Kidney epithelial cell (primary cell): ENCODE data around the gene TRIM29. TPM values are rescaled to one million over a fixed set of nuclear protein-coding genes. Genes with fewer than 3 reads are reported as not detected.

Experiments used
- DNase-seq: peaks from one replicate; pipeline ENCODE4 v3.0.0-alpha.2; 2010; ENCODE audit warnings: low read depth
- H3K27me3 ChIP-seq: 2 replicates; pipeline ENCODE4 v1.6.0; 2011; ENCODE audit warnings: low read length; ENCODE audit not compliant: control insufficient read depth, insufficient read depth
- H3K36me3 ChIP-seq: 2 replicates; pipeline ENCODE4 v1.5.1; 2011; ENCODE audit warnings: low read length; ENCODE audit not compliant: control insufficient read depth, insufficient read depth
- H3K4me3 ChIP-seq: 2 replicates; pipeline ENCODE4 v1.5.1; 2011; ENCODE audit warnings: low read depth, mild to moderate bottlenecking, control low read depth, low read length
- total RNA-seq: library from RNA; depleted of rRNA; stranded (reverse); fragments of >200 nt; gene quantifications from 2 replicates; pipeline ENCODE4 v1.2.3, GENCODE V29; 2015
- TF ChIP-seq, protein P1 (sequence below): IDR thresholded peaks from 2 replicates; pipeline ENCODE4 v1.5.1; 2011; ENCODE audit warnings: mild to moderate bottlenecking, moderate library complexity, low read length, control low read depth, inconsistent platforms; ENCODE audit not compliant: insufficient read depth, poor library complexity, severe bottlenecking

Gene TRIM29
- total RNA-seq, 1 donor from 2014 or later, result 0.29 TPM

GRCh38 chr11:120131941-120132644 lies 5.8 kb downstream of the TRIM29 start:
- H3K36me3 ChIP-seq, result no peaks in the 10 kb centered on the region
- H3K4me3 ChIP-seq, result no peak overlapping the region
- TF ChIP-seq, protein P1, sequence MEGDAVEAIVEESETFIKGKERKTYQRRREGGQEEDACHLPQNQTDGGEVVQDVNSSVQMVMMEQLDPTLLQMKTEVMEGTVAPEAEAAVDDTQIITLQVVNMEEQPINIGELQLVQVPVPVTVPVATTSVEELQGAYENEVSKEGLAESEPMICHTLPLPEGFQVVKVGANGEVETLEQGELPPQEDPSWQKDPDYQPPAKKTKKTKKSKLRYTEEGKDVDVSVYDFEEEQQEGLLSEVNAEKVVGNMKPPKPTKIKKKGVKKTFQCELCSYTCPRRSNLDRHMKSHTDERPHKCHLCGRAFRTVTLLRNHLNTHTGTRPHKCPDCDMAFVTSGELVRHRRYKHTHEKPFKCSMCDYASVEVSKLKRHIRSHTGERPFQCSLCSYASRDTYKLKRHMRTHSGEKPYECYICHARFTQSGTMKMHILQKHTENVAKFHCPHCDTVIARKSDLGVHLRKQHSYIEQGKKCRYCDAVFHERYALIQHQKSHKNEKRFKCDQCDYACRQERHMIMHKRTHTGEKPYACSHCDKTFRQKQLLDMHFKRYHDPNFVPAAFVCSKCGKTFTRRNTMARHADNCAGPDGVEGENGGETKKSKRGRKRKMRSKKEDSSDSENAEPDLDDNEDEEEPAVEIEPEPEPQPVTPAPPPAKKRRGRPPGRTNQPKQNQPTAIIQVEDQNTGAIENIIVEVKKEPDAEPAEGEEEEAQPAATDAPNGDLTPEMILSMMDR, result no peak
- no peak for DNase-seq
- peaks cover 17% of the 10 kb centered on the region for H3K27me3 ChIP-seq

- Histone ChIP-seq H3K36me3 (no peaks in the 10 kb centered on the region), H3K27me3 (peaks cover 17% of the 10 kb centered on the region), H3K4me3 (no peak overlapping the region)
- TF ChIP-seq, protein P1, result no peak
- no peak for DNase-seq
These were observed 6.7 kb downstream of the TRIM29 start for GRCh38 chr11:120130991-120131760.

DNA sequence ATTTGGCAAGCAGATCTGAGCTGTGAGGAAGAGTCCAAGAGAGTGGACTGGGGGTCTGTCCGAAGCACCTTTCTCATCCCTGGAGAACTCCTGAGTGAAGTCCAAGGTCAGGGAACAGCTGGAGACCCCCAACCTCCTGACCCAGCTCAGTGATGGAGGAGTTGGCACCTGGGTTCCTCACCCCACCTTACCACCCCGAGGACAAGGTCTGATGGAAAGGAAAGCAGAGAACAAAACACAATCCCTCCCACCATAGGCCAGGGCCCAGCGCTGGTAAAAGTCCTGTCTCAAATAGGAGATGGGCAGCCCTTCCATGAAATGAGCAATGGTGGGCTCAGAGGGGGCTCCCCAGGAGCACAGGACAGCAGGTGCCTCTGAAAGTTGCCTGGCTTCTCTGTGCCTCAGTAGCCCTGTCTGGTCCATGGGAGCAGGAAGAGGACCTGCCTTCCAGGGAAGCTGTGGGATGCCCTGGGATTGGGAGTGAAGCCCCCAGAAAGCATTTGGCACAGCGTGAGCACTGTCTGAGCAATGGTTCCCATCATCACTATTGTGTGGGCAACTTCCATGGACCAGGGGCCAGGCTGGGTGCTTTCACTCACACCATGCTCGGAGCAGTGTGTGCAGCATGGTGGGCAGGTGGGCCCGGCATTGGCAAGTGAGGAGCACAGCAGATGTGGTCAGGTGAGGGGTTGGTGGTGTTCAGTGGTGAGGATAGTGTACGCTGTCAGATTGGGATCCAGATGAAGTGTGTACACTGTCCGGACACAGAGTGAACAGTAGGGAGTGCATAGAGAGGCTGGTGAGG lies 7.5 kb downstream of the TRIM29 start:
- H3K36me3 ChIP-seq, result no peaks in the 10 kb centered on the region
- no peak overlapping the region for H3K4me3 ChIP-seq
- H3K27me3 ChIP-seq, result peaks cover 14% of the 10 kb centered on the region
- no peak for DNase-seq
- TF ChIP-seq, protein P1, result no peak

- H3K36me3 ChIP-seq, result no peaks in the 10 kb centered on the region
- peaks cover 12% of the 10 kb centered on the region for H3K27me3 ChIP-seq
- no peak overlapping the region for H3K4me3 ChIP-seq
- DNase-seq, result no peak
- TF ChIP-seq, protein P1, result no peak
These were observed 8.3 kb downstream of the TRIM29 start for GRCh38 chr11:120129570-120129969.

- Histone ChIP-seq H3K27me3 (peaks cover 12% of the 10 kb centered on the region), H3K4me3 (no peak overlapping the region), H3K36me3 (no peaks in the 10 kb centered on the region)
- DNase-seq, result no peak
- TF ChIP-seq, protein P1, result no peak
These were observed 9.4 kb downstream of the TRIM29 start for GRCh38 chr11:120128392-120129119.
